Progenitor cell of endocrine pancreas (in vitro differentiated cells): ENCODE data around the gene PGM5. TPM values are rescaled to one million over a fixed set of nuclear protein-coding genes. Genes with fewer than 3 reads are reported as not detected.
"Not testable (repeated sequence)": the region's sequence is repeated elsewhere in the genome, so short reads cannot be mapped to it uniquely, and the experiment has no call there.

ENCODE experiments used
- DNase-seq: peaks from one replicate; pipeline ENCODE4 v3.0.0; 2021; ENCODE audit warnings: low spot score; ENCODE audit not compliant: unreplicated experiment
- H3K27ac Mint-ChIP-seq: 2 replicates; pipeline ENCODE4 v1.8.0; 2021; ENCODE audit warnings: mild to moderate bottlenecking, moderate library complexity, mixed read lengths
- H3K27me3 Mint-ChIP-seq: 2 replicates; pipeline ENCODE4 v1.8.0; 2021; ENCODE audit warnings: mixed read lengths
- H3K36me3 Mint-ChIP-seq: 2 replicates; pipeline ENCODE4 v1.8.0; 2022; ENCODE audit warnings: mixed read lengths; ENCODE audit not compliant: insufficient read depth
- H3K4me1 Mint-ChIP-seq: 2 replicates; pipeline ENCODE4 v1.8.0; 2021; ENCODE audit warnings: low read depth, mixed read lengths
- H3K4me3 Mint-ChIP-seq: 2 replicates; pipeline ENCODE4 v1.8.0; 2021; ENCODE audit warnings: low read depth, mild to moderate bottlenecking, moderate library complexity, mixed read lengths
- H3K9me3 Mint-ChIP-seq: 2 replicates; pipeline ENCODE4 v1.8.0; 2021; ENCODE audit warnings: low read depth, mixed read lengths
- CTCF ChIP-seq: fragments of 200-600 bp; sonication (generic); IDR thresholded peaks from one replicate; pipeline ENCODE4 v1.5.0; 2021; ENCODE audit warnings: antibody characterized with exemption, mild to moderate bottlenecking; ENCODE audit not compliant: unreplicated experiment
- total RNA-seq: library from RNA; stranded (reverse); gene quantifications from 2 replicates; pipeline ENCODE4 v1.2.1, GENCODE V29; 2021

PGM5 gene
- total RNA-seq, 1 donor from 2014 or later, result 3.9 TPM

GRCh38 chr9:68342265-68343025 lies 14.0 kb upstream of the PGM5 start:
- DNase-seq, H3K9me3 Mint-ChIP-seq: not testable (repeated sequence)

GRCh38 chr9:68343242-68343641 lies 13.2 kb upstream of the PGM5 start:
- H3K27me3 Mint-ChIP-seq, result peaks cover 26% of the 10 kb centered on the region
- DNase-seq, H3K4me1 Mint-ChIP-seq, H3K36me3 Mint-ChIP-seq, H3K4me3 Mint-ChIP-seq, H3K27ac Mint-ChIP-seq, H3K9me3 Mint-ChIP-seq: not testable (repeated sequence)

More at GRCh38 chr9:68342265-68343025, 14.0 kb upstream of the PGM5 start:
- peak; percentile 35 for TF ChIP-seq CTCF
- not testable (repeated sequence) for H3K4me1 Mint-ChIP-seq, H3K27ac Mint-ChIP-seq, H3K4me3 Mint-ChIP-seq, H3K36me3 Mint-ChIP-seq
- peaks cover 22% of the 10 kb centered on the region for H3K27me3 Mint-ChIP-seq

- not testable (repeated sequence) for H3K4me1 Mint-ChIP-seq, H3K4me3 Mint-ChIP-seq, H3K36me3 Mint-ChIP-seq, H3K27ac Mint-ChIP-seq, DNase-seq, H3K9me3 Mint-ChIP-seq
- peaks cover 34% of the 10 kb centered on the region for H3K27me3 Mint-ChIP-seq
Measured at GRCh38 chr9:68343992-68344391, 12.4 kb upstream of the PGM5 start.

GRCh38 chr9:68351689-68352088 lies 4.7 kb upstream of the PGM5 start:
- not testable (repeated sequence) for H3K9me3 Mint-ChIP-seq, H3K4me3 Mint-ChIP-seq, H3K36me3 Mint-ChIP-seq, H3K4me1 Mint-ChIP-seq, DNase-seq, H3K27ac Mint-ChIP-seq
- peaks cover 45% of the 10 kb centered on the region for H3K27me3 Mint-ChIP-seq

GRCh38 chr9:68355993-68356379 lies 425 bp upstream of the PGM5 start:
- H3K36me3 Mint-ChIP-seq, H3K9me3 Mint-ChIP-seq, H3K4me1 Mint-ChIP-seq, H3K27ac Mint-ChIP-seq, DNase-seq: not testable (repeated sequence)
- peaks cover 53% of the 10 kb centered on the region for H3K27me3 Mint-ChIP-seq
- peak overlapping the region; percentile 75 for H3K4me3 Mint-ChIP-seq

GRCh38 chr9:68357119-68357714 lies 806 bp downstream of the PGM5 start:
- H3K27ac Mint-ChIP-seq, H3K36me3 Mint-ChIP-seq, DNase-seq, H3K4me1 Mint-ChIP-seq, H3K9me3 Mint-ChIP-seq: not testable (repeated sequence)
- peaks cover 53% of the 10 kb centered on the region for H3K27me3 Mint-ChIP-seq
- peak overlapping the region; percentile 60 for H3K4me3 Mint-ChIP-seq

GRCh38 chr9:68366933-68367547 lies 10.6 kb downstream of the PGM5 start:
- H3K9me3 Mint-ChIP-seq, H3K4me1 Mint-ChIP-seq, H3K36me3 Mint-ChIP-seq, H3K4me3 Mint-ChIP-seq, DNase-seq: not testable (repeated sequence)
- peak overlapping the region; percentile 85 for H3K27ac Mint-ChIP-seq
- H3K27me3 Mint-ChIP-seq, result peaks cover 17% of the 10 kb centered on the region

GRCh38 chr9:68375789-68376188 lies 19.4 kb downstream of the PGM5 start:
- not testable (repeated sequence) for H3K9me3 Mint-ChIP-seq, H3K4me1 Mint-ChIP-seq, H3K36me3 Mint-ChIP-seq, DNase-seq, H3K27ac Mint-ChIP-seq, H3K4me3 Mint-ChIP-seq
- peaks cover 10% of the 10 kb centered on the region for H3K27me3 Mint-ChIP-seq

- not testable (repeated sequence) for H3K4me3 Mint-ChIP-seq, DNase-seq, H3K36me3 Mint-ChIP-seq, H3K9me3 Mint-ChIP-seq, H3K27ac Mint-ChIP-seq, H3K4me1 Mint-ChIP-seq, H3K27me3 Mint-ChIP-seq
Measured at GRCh38 chr9:68377723-68378122, 21.3 kb downstream of the PGM5 start.

- not testable (repeated sequence) for H3K4me3 Mint-ChIP-seq, H3K27ac Mint-ChIP-seq, DNase-seq, H3K27me3 Mint-ChIP-seq, H3K4me1 Mint-ChIP-seq, H3K36me3 Mint-ChIP-seq, H3K9me3 Mint-ChIP-seq
Measured at GRCh38 chr9:68383894-68384293, 27.5 kb downstream of the PGM5 start.

- H3K9me3 Mint-ChIP-seq, H3K27me3 Mint-ChIP-seq, H3K27ac Mint-ChIP-seq, DNase-seq, H3K36me3 Mint-ChIP-seq, H3K4me1 Mint-ChIP-seq, H3K4me3 Mint-ChIP-seq: not testable (repeated sequence)
Measured at GRCh38 chr9:68389558-68389957, 33.1 kb downstream of the PGM5 start.

GRCh38 chr9:68390737-68391136 lies 34.3 kb downstream of the PGM5 start:
- not testable (repeated sequence) for H3K9me3 Mint-ChIP-seq, H3K4me1 Mint-ChIP-seq, H3K4me3 Mint-ChIP-seq, H3K36me3 Mint-ChIP-seq, H3K27me3 Mint-ChIP-seq, DNase-seq, H3K27ac Mint-ChIP-seq
